Calu3 (cell line): ENCODE results near the gene BRINP3. TPM values are rescaled to one million over a fixed set of nuclear protein-coding genes. Genes with fewer than 3 reads are reported as not detected.

ENCODE experiments used
- BruUV-seq: library from RNA; stranded (reverse); fragments of 400-500 nt; replicated peaks from 2 replicates; lab custom pipeline; 2021; lab: Mats Ljungman, UMichigan
- CTCF ChIA-PET: fragments of 300-600 bp; sonication (Branson Sonifier 250); formaldehyde crosslinking; loops from one replicate; lab custom pipeline; 2022; ENCODE audit warnings: antibody characterized with exemption; lab: Charles Lee
- DNase-seq: peaks from one replicate; pipeline ENCODE4 v3.0.0; 2022
- H3K27ac Mint-ChIP-seq: one replicate; pipeline ENCODE4 v1.8.0; 2022; ENCODE audit warnings: mixed read lengths; ENCODE audit not compliant: unreplicated experiment
- H3K27me3 Mint-ChIP-seq: one replicate; pipeline ENCODE4 v1.8.0; 2022; ENCODE audit warnings: mixed read lengths; ENCODE audit not compliant: unreplicated experiment
- H3K36me3 Mint-ChIP-seq: one replicate; pipeline ENCODE4 v1.8.0; 2022; ENCODE audit warnings: mild to moderate bottlenecking, moderate library complexity, mixed read lengths; ENCODE audit not compliant: insufficient read depth, unreplicated experiment
- H3K4me1 Mint-ChIP-seq: one replicate; pipeline ENCODE4 v1.8.0; 2022; ENCODE audit warnings: mild to moderate bottlenecking, low read depth, mixed read lengths; ENCODE audit not compliant: unreplicated experiment
- H3K4me3 Mint-ChIP-seq: one replicate; pipeline ENCODE4 v1.8.0; 2022; ENCODE audit warnings: mild to moderate bottlenecking, low read depth, moderate library complexity, mixed read lengths; ENCODE audit not compliant: unreplicated experiment
- H3K9me3 Mint-ChIP-seq: one replicate; pipeline ENCODE4 v1.8.0; 2022; ENCODE audit warnings: low read depth, mixed read lengths; ENCODE audit not compliant: unreplicated experiment
- CTCF ChIP-seq: fragments of 200-600 bp; IDR thresholded peaks from one replicate; pipeline ENCODE4 v1.8.0; 2022; ENCODE audit warnings: antibody characterized with exemption; ENCODE audit not compliant: unreplicated experiment
- intact Hi-C: fragments of 100-400 bp; cut with micrococcal nuclease; formaldehyde crosslinking; loops from one replicate; pipeline ENCODE4 v1.10.0; 2022; ENCODE audit not compliant: unreplicated experiment
- total RNA-seq: library from RNA; stranded (reverse); gene quantifications from 2 replicates; pipeline ENCODE4 v1.2.3, GENCODE V29; 2022

The BRINP3 gene
- total RNA-seq, 1 experiment from 2014 or later, result not detected

GRCh38 chr1:190095596-190095995, 382.1 kb downstream of the BRINP3 start:
- Mint-ChIP-seq H3K9me3 (no peaks in the 10 kb centered on the region), H3K27ac (no peak overlapping the region), H3K4me1 (no peaks in the 10 kb centered on the region), H3K4me3 (no peak overlapping the region), H3K36me3 (no peaks in the 10 kb centered on the region), H3K27me3 (no peaks in the 10 kb centered on the region)
- intact Hi-C loops, result no loop called here
- CTCF ChIA-PET, result no interaction called here
- no peak for DNase-seq
- TF ChIP-seq CTCF, result no peak
- BruUV-seq, result no TSS peak

- Mint-ChIP-seq H3K36me3 (no peaks in the 10 kb centered on the region), H3K27ac (no peak overlapping the region), H3K27me3 (no peaks in the 10 kb centered on the region), H3K4me1 (no peaks in the 10 kb centered on the region), H3K9me3 (peaks cover 3% of the 10 kb centered on the region), H3K4me3 (no peak overlapping the region)
- TF ChIP-seq CTCF, result peak; percentile 46
- DNase-seq, result no peak
- BruUV-seq, result no TSS peak
- CTCF ChIA-PET, result no interaction called here
- intact Hi-C loops, result no loop called here
Observed at GRCh38 chr1:190084552-190084951, 393.1 kb downstream of the BRINP3 start.

- BruUV-seq, result no TSS peak
- Mint-ChIP-seq H3K9me3 (no peaks in the 10 kb centered on the region), H3K4me3 (no peak overlapping the region), H3K27ac (no peak overlapping the region), H3K27me3 (no peaks in the 10 kb centered on the region), H3K4me1 (no peaks in the 10 kb centered on the region), H3K36me3 (no peaks in the 10 kb centered on the region)
- CTCF ChIA-PET, result no interaction called here
- no peak for DNase-seq
- intact Hi-C loops, result no loop called here
- TF ChIP-seq CTCF, result no peak
Observed at GRCh38 chr1:190068304-190068703, 409.4 kb downstream of the BRINP3 start.

GRCh38 chr1:190067592-190067991, 410.1 kb downstream of the BRINP3 start:
- no TSS peak for BruUV-seq
- DNase-seq, result peak; percentile 24
- no peak for TF ChIP-seq CTCF
- Mint-ChIP-seq H3K27ac (no peak overlapping the region), H3K4me1 (no peaks in the 10 kb centered on the region), H3K9me3 (no peaks in the 10 kb centered on the region), H3K4me3 (no peak overlapping the region), H3K36me3 (no peaks in the 10 kb centered on the region), H3K27me3 (no peaks in the 10 kb centered on the region)
- CTCF ChIA-PET, result no interaction called here
- intact Hi-C loops, result no loop called here

GRCh38 chr1:190066011-190066410, 411.7 kb downstream of the BRINP3 start:
- intact Hi-C loops, result no loop called here
- Mint-ChIP-seq H3K9me3 (no peaks in the 10 kb centered on the region), H3K4me1 (no peaks in the 10 kb centered on the region), H3K4me3 (no peak overlapping the region), H3K36me3 (no peaks in the 10 kb centered on the region), H3K27me3 (no peaks in the 10 kb centered on the region), H3K27ac (no peak overlapping the region)
- DNase-seq, result no peak
- CTCF ChIA-PET, result no interaction called here
- no peak for TF ChIP-seq CTCF
- BruUV-seq, result no TSS peak
